Fibroblast of lung (primary cell): ENCODE measurements around the gene OPALIN.

Experiments
- CTCF ChIP-seq, 2 donors: IDR thresholded peaks in 1 of 2; conservative IDR thresholded peaks in 1 of 2; 1 replicate in 1 of 2; 2 replicates in 1 of 2; pipeline ENCODE4 v1.5.1; 2011 to 2012; ENCODE audit warnings: low read length in 2 of 2, control low read depth in 1 of 2, inconsistent platforms in 1 of 2, low read depth in 1 of 2, mild to moderate bottlenecking in 1 of 2
- EZH2 ChIP-seq: IDR thresholded peaks from 2 replicates; pipeline ENCODE4 v1.5.1; 2012; ENCODE audit warnings: low read length, control low read depth, mild to moderate bottlenecking; ENCODE audit errors: missing control alignments

- no peak for TF ChIP-seq CTCF (conservative IDR thresholded peaks at IDR 0.05 in 1 of 2, IDR thresholded peaks at IDR 0.05 in 1 of 2; ENCODE audit: low read depth in 1 of 2, low read length in 2 of 2)
- no peak for TF ChIP-seq EZH2
Observed at GRCh38 chr10:96376483-96376882, 17.7 kb upstream of the OPALIN start.
